CD14-positive monocyte (primary cell): Measurements from ENCODE around the gene HACD4. TPM values are rescaled to one million over a fixed set of nuclear protein-coding genes. Genes with fewer than 3 reads are reported as not detected.

ENCODE experiments used
- DNase-seq, 3 donors: peaks; one replicate each; pipeline ENCODE4 v3.0.0-alpha.2; 2011 to 2022
- H2AFZ ChIP-seq: 2 replicates; pipeline ENCODE4 v1.6.0; 2012; ENCODE audit warnings: mild to moderate bottlenecking, low read depth, low read length, inconsistent platforms; ENCODE audit not compliant: insufficient read depth, poor library complexity, severe bottlenecking
- H3K27ac ChIP-seq, 2 donors: 1 replicate in 1 of 2; 2 replicates in 1 of 2; pipeline ENCODE4 v1.5.1; 2012 to 2013; ENCODE audit warnings: low read length in 2 of 2, control low read depth in 1 of 2, inconsistent platforms in 1 of 2, low read depth in 1 of 2, mild to moderate bottlenecking in 1 of 2
- H3K27me3 ChIP-seq, 2 donors: one replicate each; pipeline versions ENCODE4 v1.6.0 to v1.6.1; 2011 to 2013; ENCODE audit warnings: low read length in 2 of 2; ENCODE audit not compliant: control insufficient read depth in 2 of 2, insufficient read depth in 2 of 2
- H3K36me3 ChIP-seq, 2 donors: replicated peaks in 1 of 2; 1 replicate in 1 of 2; 2 replicates in 1 of 2; pipeline versions ENCODE4 v1.5.1 to v1.6.1; 2012 to 2013; ENCODE audit warnings: low read length in 2 of 2, control low read depth in 1 of 2, inconsistent platforms in 1 of 2, mild to moderate bottlenecking in 1 of 2; ENCODE audit not compliant: insufficient read depth in 2 of 2, control insufficient read depth in 1 of 2
- H3K4me1 ChIP-seq, 2 donors: 1 replicate in 1 of 2; 2 replicates in 1 of 2; pipeline versions ENCODE4 v1.5.1 to v1.6.1; 2012 to 2013; ENCODE audit warnings: low read length in 2 of 2, control low read depth in 1 of 2, inconsistent platforms in 1 of 2, mild to moderate bottlenecking in 1 of 2, moderate library complexity in 1 of 2; ENCODE audit not compliant: insufficient read depth in 2 of 2, control insufficient read depth in 1 of 2
- H3K4me2 ChIP-seq: replicated peaks from 2 replicates; pipeline ENCODE3; 2012; ENCODE audit warnings: low read length, moderate library complexity, mild to moderate bottlenecking; ENCODE audit not compliant: poor library complexity, severe bottlenecking; ENCODE audit errors: extremely low read depth
- H3K4me3 ChIP-seq, 3 experiments: fragments of 200-600 bp in 1 of 3; sonication (generic) in 1 of 3; replicated peaks in 1 of 3; 1 replicate in 2 of 3; 2 replicates in 1 of 3; pipeline ENCODE4 v1.5.1; 2011 to 2013; ENCODE audit warnings: low read length in 3 of 3, mild to moderate bottlenecking in 3 of 3, control low read depth in 2 of 3, low read depth in 2 of 3, inconsistent platforms in 1 of 3, moderate library complexity in 1 of 3
- H3K79me2 ChIP-seq: 2 replicates; pipeline ENCODE4 v1.6.0; 2012; ENCODE audit warnings: mild to moderate bottlenecking, control low read depth, inconsistent platforms, low read length, moderate library complexity; ENCODE audit not compliant: insufficient read depth
- H3K9ac ChIP-seq: 2 replicates; pipeline ENCODE4 v1.6.0; 2017; ENCODE audit warnings: low read length, mild to moderate bottlenecking; ENCODE audit not compliant: insufficient read depth, poor library complexity, severe bottlenecking
- H3K9me3 ChIP-seq, 2 donors: replicated peaks in 1 of 2; 1 replicate in 1 of 2; 2 replicates in 1 of 2; pipeline versions ENCODE4 v1.5.1 to v1.6.1; 2012 to 2013; ENCODE audit warnings: low read length in 2 of 2, control low read depth in 1 of 2; ENCODE audit not compliant: control insufficient read depth in 1 of 2, insufficient read depth in 1 of 2
- H4K20me1 ChIP-seq: 2 replicates; pipeline ENCODE4 v1.6.0; 2012; ENCODE audit warnings: mild to moderate bottlenecking, low read length, control low read depth, moderate library complexity; ENCODE audit not compliant: insufficient read depth
- H3K27ac Mint-ChIP-seq, 7 donors: one replicate each; pipeline ENCODE4 v1.8.0; 2020; ENCODE audit warnings: mild to moderate bottlenecking in 7 of 7, mixed read lengths in 7 of 7, moderate library complexity in 6 of 7, inconsistent platforms in 2 of 7
- H3K27me3 Mint-ChIP-seq, 3 donors: one replicate each; pipeline ENCODE4 v1.8.0; 2021 to 2022; ENCODE audit warnings: low read depth in 3 of 3, mild to moderate bottlenecking in 3 of 3, mixed read lengths in 3 of 3, moderate library complexity in 3 of 3, inconsistent platforms in 1 of 3
- H3K36me3 Mint-ChIP-seq, 2 donors: one replicate each; pipeline ENCODE4 v1.8.0; 2020; ENCODE audit warnings: mixed read lengths in 2 of 2, inconsistent platforms in 1 of 2, mild to moderate bottlenecking in 1 of 2
- H3K4me1 Mint-ChIP-seq: one replicate; pipeline ENCODE4 v1.8.0; 2020; ENCODE audit warnings: mild to moderate bottlenecking, mixed read lengths
- H3K4me3 Mint-ChIP-seq, 2 donors: one replicate each; pipeline ENCODE4 v1.8.0; 2020; ENCODE audit warnings: mild to moderate bottlenecking in 2 of 2, mixed read lengths in 2 of 2, moderate library complexity in 1 of 2
- H3K9me3 Mint-ChIP-seq, 7 donors: one replicate each; pipeline ENCODE4 v1.8.0; 2020 to 2022; ENCODE audit warnings: mixed read lengths in 7 of 7, mild to moderate bottlenecking in 6 of 7, moderate library complexity in 6 of 7, inconsistent platforms in 2 of 7
- CTCF ChIP-seq: fragments of 200-600 bp; IDR thresholded peaks from one replicate; pipeline ENCODE4 v1.8.0; 2022; ENCODE audit warnings: antibody characterized with exemption, mild to moderate bottlenecking
- WGBS: methylation state at CpG from one replicate; pipeline ENCODE4 v1.1.5; 2013; ENCODE audit warnings: missing lambda C conversion rate; ENCODE audit not compliant: insufficient coverage; 5-methylcytosine and 5-hydroxymethylcytosine counted together
- intact Hi-C, 2 donors: fragments of 100-400 bp; cut with micrococcal nuclease; formaldehyde crosslinking; loops; one replicate each; pipeline versions ENCODE4 v1.15.0 to v1.15.1; 2023
- polyA plus RNA-seq, 3 donors: library from polyadenylated mRNA; depleted of rRNA in 1 of 3; unstranded in 2 of 3; stranded (reverse) in 1 of 3; fragments of 300-500 nt in 2 of 3; fragments of >200 nt in 1 of 3; fragmentation: Illumina TruSeq in 2 of 3; gene quantifications; 1 replicate in 2 of 3; 2 replicates in 1 of 3; pipeline ENCODE4 v1.2.3, GENCODE V29; 2012 to 2021

HACD4 gene
- polyA plus RNA-seq, 3 donors = 23.9 to 28.7 (median 27.5) TPM

- TF ChIP-seq CTCF = no peak
- no peak overlapping the region for H3K27ac Mint-ChIP-seq
- no peaks in the 10 kb centered on the region for H4K20me1 ChIP-seq
- peak; percentile 59 to 81 (median 76) for DNase-seq
- peaks cover 15 to 23% of the 10 kb centered on the region in 2 donors for H3K36me3 ChIP-seq
- H3K4me3 Mint-ChIP-seq = no peak overlapping the region
- peak overlapping the region; percentile 86 to 92 for H3K27ac ChIP-seq
- peak overlapping the region; percentile 81 to 96 (median 82) for H3K4me3 ChIP-seq
- H3K9me3 Mint-ChIP-seq = peaks cover 0 to 6% (median 0%) of the 10 kb centered on the region in 7 donors
- peak overlapping the region; percentile 97 for H3K4me2 ChIP-seq
- peaks cover 22% of the 10 kb centered on the region for H3K4me1 Mint-ChIP-seq
- intact Hi-C loops = loop anchor here (5.0 to 10.0 kb wide), 3 partner anchors 53 to 72 kb away; no protein-coding TSS in a partner anchor
- peaks cover 64% of the 10 kb centered on the region for H3K79me2 ChIP-seq
- H3K27me3 Mint-ChIP-seq = peaks cover 0 to 3% (median 0%) of the 10 kb centered on the region in 3 donors
- peak overlapping the region; percentile 76 for H3K9ac ChIP-seq
- no peaks in the 10 kb centered on the region for H3K9me3 ChIP-seq
- H2AFZ ChIP-seq = peak overlapping the region; percentile 89
- no peaks in the 10 kb centered on the region for H3K27me3 ChIP-seq
- H3K4me1 ChIP-seq = peaks cover 42 to 63% of the 10 kb centered on the region in 2 donors
- H3K36me3 Mint-ChIP-seq = peaks cover 18 to 23% of the 10 kb centered on the region in 2 donors
- WGBS = no CpG with 5 or more reads among the region's 5 CpGs
These were observed 928 bp downstream of the HACD4 start for GRCh38 chr9:21030389-21031035.

- TF ChIP-seq CTCF = no peak
- peaks cover 0 to 6% (median 0%) of the 10 kb centered on the region in 7 donors for H3K9me3 Mint-ChIP-seq
- peaks cover 25% of the 10 kb centered on the region for H3K4me1 Mint-ChIP-seq
- no peak overlapping the region for H3K4me3 Mint-ChIP-seq
- WGBS = 100% methylated on average over 3 of the region's 8 CpGs
- H3K27me3 ChIP-seq = no peaks in the 10 kb centered on the region
- intact Hi-C loops = loop anchor here (5.0 to 10.0 kb wide), 5 partner anchors 37 to 73 kb away; no protein-coding TSS in a partner anchor
- peaks cover 45 to 72% of the 10 kb centered on the region in 2 donors for H3K4me1 ChIP-seq
- peak overlapping the region; percentile 97 for H3K4me2 ChIP-seq
- no peaks in the 10 kb centered on the region for H3K9me3 ChIP-seq
- H3K36me3 Mint-ChIP-seq = peaks cover 18 to 23% of the 10 kb centered on the region in 2 donors
- H3K4me3 ChIP-seq = peak overlapping the region in 1 of 3 experiments; percentile 96
- H2AFZ ChIP-seq = no peak overlapping the region
- no peak for DNase-seq
- no peak overlapping the region for H3K9ac ChIP-seq
- no peak overlapping the region for H3K27ac Mint-ChIP-seq
- peak overlapping the region; percentile 54 to 86 for H3K27ac ChIP-seq
- H3K36me3 ChIP-seq = peaks cover 21 to 25% of the 10 kb centered on the region in 2 donors
- peaks cover 0 to 3% (median 0%) of the 10 kb centered on the region in 3 donors for H3K27me3 Mint-ChIP-seq
- no peaks in the 10 kb centered on the region for H4K20me1 ChIP-seq
- peaks cover 67% of the 10 kb centered on the region for H3K79me2 ChIP-seq
These were observed 1.8 kb downstream of the HACD4 start for GRCh38 chr9:21029661-21030060.
